Measurements from ENCODE around the gene NOTCH3.

NOTCH3 gene

DNA sequence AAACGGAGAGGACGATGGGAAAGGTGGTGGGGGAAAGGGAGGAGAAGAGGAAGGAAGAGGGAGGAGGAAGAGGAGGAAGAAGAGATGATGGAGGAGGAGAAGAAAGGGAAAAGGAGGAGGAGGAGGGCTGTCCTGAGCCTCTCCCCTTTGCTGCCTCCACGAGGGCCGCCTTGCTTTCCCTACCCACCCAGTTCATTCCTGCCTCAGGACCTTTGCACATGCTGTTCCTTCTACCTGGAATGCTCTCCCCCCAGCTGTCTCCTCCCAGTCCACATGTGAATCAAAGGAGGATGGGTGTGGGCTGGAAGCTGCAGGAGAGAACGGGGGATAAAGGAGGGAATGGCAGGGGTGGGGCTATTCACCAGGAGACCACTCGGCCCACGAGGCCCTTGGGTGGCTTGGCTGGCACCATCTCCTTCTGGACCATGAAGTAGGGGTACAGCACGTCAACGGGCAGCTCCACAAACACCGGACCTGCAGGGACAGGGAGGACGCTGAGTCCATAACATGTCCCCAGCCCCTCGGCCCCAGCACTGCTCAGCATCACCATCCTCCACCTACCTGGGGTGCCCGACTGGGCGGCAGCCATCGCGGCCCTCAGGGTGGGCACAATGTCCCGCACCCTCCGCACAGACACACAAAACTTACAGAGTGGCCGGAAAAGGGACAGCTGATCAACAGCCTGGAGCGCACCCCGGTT, 78.3 kb downstream of the NOTCH3 start:
- no peak for DNase-seq

- DNase-seq, result no peak
These were observed 80.4 kb downstream of the NOTCH3 start for GRCh38 chr19:15120135-15121026.

DNA sequence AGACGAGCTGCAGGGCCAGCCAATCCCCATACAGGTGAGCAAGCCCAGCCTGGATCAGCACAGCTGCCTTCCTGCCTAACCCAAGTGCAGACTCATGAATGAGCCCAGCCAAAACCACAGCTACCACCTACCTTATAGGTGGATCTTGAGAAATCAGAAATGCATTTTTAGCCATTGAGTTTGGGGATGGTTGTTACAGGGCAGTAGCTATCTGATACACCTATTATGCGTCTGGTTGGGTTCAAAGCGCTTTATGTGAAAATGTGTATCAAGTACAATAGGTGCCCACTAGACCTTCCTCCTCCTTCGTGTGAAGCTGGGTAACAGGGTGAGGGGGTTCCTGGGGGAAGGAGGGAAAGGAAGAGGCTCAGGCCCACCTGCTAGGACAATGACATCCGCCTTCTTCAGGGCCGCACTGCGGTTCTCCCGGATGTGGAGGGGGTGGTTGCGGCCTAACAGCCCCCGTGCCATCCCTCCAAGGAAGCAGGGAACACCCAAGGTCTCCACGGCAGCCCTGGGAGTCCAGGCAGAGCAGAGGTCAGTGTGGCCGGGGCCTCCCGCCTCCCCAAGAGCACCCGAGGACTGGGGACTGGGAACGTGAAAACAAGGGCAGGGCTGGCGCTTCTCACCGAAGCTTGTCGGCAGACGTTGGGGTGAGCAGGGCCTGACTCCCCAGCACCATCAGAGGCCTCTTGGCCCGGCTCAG, 81.9 kb downstream of the NOTCH3 start:
- DNase-seq, result no peak

DNA sequence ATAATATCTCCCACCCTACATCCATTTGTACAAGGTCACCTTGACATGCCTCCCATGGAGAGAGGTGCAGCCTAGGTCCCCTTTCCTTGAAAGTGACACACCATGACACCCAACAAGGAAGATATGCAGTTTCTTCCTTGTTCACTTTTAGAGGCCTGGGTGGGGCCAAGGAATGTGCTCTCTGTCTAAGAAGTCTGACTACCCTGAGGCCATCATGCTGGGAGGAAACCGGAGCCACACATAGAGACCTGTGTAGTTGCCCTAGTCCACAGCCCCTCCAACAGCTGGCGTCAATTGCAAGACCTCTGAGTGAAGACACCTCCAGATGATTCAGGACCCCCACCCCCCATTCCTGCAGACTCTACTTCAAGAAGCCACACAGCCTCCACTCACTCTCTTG, 82.5 kb downstream of the NOTCH3 start:
- DNase-seq, result no peak

GRCh38 chr19:15116856-15117255, 83.9 kb downstream of the NOTCH3 start:
- no peak for DNase-seq

GRCh38 chr19:15115762-15116615, 84.8 kb downstream of the NOTCH3 start:
- no peak for DNase-seq

DNA sequence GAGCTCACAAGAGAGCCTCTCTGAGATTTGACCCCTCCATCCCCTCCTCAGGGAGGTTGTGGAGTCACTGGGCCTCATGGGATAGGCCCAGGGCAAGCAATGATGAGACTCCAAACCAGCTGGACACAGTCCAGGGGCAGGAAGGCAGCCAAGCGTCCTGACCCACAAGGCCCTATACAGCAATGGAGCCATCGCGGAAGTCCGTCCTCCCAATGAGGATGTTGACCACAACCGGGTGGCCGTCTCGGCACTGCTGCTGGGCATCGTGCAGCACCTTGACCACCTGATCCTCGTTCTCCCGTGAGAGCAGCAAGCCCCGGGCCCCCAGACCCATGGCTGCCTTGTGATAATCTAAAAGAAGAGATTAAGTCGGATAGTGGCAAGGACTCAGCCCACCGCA, 85.7 kb downstream of the NOTCH3 start:
- no peak for DNase-seq

GRCh38 chr19:15114153-15114540, 86.6 kb downstream of the NOTCH3 start:
- DNase-seq, result no peak

DNA sequence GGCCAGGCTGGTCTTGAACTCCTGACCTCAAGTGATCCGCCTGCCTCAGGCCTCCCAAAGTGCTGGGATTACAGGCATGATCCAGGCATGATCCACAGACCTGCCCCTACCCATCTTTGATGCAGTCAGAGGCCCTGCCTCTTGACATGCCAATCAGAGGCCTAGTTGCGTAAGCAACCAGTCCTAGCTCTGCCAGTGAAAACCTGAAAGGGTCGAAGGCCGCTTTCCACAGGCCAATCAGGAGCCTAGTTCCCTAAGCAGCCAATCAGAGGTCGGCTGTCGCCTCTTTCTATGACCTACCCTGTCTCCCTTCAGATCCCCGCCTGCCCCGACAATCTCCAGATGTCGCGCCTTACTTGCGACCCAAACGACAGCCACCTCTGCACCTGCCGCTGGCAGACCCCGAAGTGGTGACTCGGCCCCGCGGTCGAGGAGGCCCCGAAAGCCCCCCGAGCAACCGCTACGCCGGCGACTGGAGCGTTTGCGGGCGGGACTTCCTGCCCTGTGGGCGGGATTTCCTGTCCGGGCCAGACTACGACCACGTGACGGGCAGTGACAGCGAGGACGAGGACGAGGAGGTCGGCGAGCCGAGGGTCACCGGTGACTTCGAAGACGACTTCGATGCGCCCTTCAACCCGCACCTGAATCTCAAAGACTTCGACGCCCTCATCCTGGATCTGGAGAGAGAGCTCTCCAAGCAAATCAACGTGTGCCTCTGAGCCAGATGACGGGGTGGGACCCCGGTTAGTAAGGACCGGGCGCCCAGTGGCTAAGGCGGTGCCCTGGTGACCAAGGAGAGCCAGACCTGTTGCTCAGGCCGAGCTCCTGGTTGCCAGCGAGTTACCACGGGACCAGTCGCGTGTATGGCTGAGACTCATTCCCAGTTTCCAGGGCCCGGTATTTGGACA, 87.3 kb downstream of the NOTCH3 start:
- no peak for DNase-seq

DNA sequence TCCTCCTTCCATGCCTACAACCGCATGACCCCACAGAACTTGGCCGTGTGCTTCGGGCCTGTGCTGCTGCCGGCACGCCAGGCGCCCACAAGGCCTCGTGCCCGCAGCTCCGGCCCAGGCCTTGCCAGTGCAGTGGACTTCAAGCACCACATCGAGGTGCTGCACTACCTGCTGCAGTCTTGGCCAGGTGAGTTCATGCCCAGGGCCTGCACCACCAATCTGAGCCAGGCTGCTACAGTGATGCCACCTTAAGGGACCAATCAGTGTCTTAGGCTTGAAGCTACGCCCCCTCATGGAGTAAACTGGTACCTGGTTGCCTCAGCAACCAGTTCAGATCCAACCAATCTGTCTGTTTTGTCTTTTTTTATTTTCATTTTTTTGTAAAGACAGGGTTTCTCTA, 88.4 kb downstream of the NOTCH3 start:
- no peak for DNase-seq

DNA sequence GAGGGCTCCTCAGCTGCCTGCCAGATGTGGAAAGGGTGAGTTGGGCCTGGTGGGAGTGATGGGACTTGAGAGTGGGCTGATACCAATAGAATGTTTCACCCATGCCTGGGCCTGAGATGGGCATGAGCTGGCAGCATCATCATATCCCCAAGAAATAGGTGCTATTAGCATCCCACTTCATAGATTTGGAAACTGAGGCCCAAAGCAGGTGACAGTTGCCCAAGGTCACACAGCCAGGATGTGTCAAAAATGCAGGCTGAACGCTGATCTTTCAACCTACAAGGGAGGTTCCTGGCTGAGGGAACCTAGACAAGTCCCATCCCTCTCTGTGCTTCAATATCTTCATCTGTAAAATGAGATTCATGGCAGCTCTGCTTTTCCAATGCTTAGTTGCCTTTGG, 89.0 kb downstream of the NOTCH3 start:
- no peak for DNase-seq

- DNase-seq, result no peak
These were observed 90.4 kb downstream of the NOTCH3 start for GRCh38 chr19:15110418-15110815.

DNA sequence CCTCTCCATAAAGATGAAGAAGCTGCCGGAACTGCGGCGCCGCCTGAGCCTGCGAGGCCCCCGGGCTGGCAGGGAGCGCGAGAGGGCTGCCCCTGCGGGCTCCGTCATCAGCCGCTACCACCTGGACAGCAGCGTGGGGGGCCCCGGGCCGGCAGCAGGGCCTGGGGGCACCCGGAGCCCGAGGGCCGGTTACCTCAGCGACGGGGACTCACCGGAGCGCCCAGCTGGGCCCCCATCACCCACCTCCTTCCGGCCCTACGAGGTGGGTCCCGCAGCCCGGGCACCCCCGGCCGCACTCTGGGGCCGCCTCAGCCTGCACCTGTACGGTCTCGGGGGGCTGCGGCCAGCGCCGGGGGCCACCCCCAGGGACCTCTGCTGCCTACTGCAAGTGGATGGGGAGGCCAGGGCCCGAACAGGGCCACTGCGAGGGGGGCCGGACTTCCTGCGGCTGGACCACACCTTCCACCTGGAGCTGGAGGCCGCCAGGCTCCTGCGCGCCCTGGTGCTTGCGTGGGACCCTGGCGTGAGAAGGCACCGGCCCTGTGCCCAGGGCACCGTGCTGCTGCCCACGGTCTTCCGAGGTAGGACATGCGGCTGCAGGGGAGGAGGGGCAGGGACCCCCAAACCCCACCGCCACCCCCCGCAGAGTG, 90.9 kb downstream of the NOTCH3 start:
- DNase-seq, result no peak
